Right kidney (tissue), 1 donor: ENCODE results near the gene SSTR3.
A peak's percentile ranks its signal among the peaks of the same experiment; 100 is the strongest.

Experiments
- DNase-seq: peaks from one replicate; pipeline ENCODE4 v3.0.0-alpha.2; 2016

The SSTR3 gene

DNA sequence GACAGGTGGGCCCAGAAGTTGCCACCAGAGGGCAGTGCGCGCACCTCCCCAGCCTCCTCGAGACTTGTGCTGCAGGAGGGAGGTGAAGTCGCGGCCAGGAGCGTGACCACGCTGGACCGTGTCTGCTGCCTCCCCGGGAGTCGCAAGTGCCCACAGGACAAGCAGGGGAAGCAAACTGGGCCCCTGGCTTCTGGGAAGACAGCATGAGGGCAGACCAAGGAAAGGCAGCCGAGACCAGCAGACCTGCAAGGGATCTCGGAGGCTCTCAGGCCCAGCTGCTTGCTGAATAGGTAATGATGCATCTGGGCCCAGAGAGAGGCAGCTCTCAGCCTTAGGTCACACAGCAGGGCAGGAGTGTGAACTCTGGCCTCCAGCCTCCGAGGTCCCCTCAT lies 45.6 kb downstream of the SSTR3 start:
- DNase-seq: peak; percentile 75

DNA sequence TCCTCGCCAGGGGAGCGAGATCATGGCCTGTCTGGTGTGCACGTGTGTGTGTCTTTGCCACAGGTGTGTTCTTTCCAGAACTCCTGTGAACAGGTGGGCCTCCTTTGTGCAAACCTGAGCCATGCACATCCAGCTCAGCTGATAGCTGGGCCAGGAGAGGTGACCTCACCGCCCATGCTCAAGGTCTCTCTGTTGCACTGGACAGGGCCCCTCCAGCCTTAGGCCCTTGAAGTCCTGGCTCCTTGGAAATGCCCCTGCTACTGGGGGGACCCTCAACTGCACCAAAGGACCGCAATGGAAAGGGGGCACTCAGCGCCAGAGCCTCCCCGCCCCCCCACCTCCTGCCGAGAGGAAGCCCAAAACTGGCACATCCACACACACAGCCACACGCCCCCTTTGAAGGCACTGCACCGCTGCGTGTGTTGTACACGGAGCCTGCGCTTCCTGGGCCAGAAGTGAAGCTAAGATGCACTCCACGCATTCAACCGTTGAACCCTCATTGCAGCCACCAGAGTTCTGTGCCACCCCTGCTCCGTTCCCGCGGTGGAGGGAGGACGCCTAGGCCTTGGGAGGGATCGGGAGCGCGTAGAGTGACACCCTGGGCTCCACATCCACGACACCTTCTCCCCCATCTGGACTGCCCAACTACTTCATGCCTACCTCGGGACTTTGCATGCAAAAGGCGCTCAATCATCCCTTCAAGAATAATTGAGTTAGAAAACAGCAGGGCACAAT lies 46.2 kb downstream of the SSTR3 start:
- DNase-seq: no peak

DNA sequence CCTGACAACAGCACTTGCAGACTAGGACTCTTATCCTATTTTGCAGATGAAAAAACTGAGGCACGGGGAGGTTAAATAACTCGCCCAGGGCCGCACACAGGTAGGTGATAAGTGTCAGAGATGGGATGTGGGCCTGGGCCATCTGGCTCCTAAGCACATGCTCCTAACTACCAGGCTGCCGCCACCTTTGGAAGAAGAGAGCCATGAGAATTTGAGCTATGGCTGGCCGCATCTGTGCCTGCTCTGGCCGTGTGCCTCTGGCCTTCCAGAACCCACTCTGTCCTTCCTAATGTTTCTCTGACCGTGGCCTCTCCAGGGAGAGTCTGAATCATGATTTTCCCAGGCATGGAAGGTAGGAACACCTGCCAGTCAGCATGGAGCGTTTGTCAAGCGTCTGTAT lies 47.2 kb downstream of the SSTR3 start:
- no peak for DNase-seq

- DNase-seq: no peak
Observed at GRCh38 chr22:37164505-37164887, 47.8 kb downstream of the SSTR3 start.

DNA sequence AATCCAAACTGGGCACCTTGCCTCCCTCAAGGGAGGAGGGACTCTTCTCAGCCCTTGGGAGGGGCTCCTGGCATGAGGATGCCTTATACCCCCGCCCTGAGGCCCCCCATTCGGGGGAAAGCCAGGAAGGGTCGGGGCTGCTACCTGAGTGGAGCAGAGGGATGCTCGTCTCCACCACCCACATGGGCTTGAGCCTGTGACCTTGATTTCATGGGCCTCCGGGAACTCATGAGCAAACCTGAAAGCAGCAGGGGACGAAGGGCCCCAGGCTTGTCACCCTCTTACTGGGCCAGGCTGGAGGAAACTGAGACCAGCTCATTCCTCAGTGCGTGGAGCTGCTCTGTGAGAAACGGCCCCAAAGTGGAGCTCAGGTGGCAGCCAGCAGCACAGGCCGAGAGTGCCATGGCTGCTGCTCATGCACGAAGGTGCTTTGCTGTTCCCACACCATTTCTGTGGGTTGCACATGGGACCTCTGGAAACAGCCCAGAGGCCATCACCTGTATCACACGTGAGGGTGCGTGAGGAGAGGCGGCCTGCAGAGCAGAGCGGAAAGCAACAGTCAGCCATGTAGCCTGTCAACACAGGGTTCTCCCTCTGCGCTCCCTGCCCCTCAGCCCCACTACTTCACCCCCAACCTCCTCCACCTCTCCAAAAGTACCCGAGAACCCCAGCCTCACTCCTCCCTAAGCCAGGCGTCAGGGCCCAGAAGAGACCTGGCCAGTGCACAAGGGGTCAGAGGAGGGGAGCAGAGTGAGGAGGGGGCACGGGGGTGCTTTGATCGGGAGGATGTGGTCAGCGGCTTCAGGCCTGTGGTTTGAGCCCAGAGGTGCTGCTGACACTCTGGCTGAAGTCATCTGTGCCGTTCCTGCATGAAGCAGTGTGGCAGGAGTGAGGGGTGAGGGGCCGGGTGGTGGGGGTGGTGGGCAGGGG lies 48.4 kb downstream of the SSTR3 start:
- DNase-seq: no peak

DNA sequence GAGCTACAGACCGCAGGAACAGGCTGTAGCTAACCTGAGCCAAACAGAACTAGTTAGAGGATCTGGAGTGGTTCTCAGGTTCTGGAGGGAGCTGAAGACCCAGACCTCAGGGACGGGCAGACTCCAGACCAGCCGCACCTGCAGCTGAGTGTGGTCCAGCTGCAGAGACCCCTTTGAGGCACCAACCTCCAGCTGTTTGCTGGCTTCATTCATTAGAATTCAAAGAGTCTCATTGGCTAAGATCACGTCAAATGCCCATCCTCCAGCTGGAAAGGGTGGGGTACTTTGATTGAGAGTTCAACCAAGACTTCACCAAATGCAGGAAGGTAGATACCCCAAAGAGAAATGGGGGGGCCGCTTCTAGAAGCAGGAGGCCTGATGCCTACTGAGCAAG lies 49.2 kb downstream of the SSTR3 start:
- no peak for DNase-seq

GRCh38 chr22:37162221-37163095 lies 49.8 kb downstream of the SSTR3 start:
- no peak for DNase-seq

DNA sequence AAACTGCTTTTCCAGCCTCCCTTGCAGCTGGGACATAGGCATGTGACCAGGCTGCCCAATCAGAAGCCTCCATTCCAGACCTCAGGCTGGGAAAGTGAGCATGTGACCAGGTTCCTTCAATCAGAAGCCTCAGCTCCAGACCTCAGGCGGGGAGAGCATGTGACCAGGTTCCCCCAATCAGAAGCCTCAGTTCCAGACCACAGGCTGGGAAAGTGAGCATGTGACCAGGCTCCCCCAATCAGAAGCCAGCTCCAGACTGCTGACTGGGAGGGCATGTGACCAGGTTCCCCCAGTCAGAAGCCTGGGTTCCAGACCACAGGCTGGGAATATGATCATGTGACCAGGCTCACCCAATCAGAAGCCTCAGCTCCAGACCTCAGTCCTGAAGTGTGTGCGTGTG lies 50.8 kb downstream of the SSTR3 start:
- DNase-seq: no peak

GRCh38 chr22:37160027-37160426 lies 52.2 kb downstream of the SSTR3 start:
- no peak for DNase-seq

DNA sequence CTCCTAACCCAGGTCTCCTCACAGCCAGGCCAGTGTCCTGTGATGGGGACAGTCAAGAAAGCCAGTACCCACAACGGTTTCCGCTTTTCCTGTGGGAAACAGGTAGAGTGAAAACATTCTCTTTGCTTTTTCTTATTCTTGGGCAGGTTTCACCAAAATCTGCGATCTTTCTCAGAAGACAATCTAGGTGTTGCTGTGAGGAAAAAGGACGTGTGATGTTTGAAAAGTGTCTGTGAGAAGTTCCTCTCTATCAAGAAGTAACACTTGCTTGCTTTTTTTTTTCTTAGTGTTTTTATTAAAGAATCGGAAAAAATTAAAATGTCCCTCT lies 53.4 kb downstream of the SSTR3 start:
- DNase-seq: no peak

DNA sequence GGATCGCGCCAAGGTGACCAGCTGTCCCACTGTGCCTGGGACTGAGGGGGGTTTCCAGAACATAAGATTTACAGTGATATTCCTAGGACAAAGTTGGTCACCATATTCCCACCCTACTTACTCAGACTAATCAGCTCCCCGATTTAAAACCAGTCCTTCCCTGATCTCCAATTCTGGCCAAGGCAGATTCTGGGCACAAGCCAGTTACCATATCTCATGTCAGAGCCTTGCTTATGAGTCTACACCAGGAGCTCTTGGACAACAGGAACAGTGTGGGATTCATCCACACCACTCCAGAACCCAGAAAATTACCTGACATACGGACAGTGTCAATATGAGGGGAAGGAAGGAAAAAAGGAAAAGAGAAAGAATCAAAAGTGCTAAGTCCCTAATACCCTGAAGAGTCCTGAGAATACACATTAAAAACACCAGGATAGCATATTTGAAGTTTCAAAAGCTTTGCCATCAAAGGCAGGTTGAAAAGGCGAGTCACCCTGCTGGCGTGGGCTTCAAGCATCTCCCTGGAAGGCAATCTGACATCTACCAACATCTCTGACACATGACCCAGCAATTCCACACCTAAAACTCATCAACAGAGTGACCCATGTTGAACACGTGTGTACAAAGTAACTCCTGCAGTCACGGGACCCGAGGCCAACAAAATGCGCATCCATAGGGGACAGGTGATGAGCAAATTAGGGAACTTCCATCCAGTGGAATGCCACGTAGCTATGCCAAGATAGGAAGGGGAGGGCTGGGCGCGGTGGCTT lies 54.6 kb downstream of the SSTR3 start:
- DNase-seq: no peak

DNA sequence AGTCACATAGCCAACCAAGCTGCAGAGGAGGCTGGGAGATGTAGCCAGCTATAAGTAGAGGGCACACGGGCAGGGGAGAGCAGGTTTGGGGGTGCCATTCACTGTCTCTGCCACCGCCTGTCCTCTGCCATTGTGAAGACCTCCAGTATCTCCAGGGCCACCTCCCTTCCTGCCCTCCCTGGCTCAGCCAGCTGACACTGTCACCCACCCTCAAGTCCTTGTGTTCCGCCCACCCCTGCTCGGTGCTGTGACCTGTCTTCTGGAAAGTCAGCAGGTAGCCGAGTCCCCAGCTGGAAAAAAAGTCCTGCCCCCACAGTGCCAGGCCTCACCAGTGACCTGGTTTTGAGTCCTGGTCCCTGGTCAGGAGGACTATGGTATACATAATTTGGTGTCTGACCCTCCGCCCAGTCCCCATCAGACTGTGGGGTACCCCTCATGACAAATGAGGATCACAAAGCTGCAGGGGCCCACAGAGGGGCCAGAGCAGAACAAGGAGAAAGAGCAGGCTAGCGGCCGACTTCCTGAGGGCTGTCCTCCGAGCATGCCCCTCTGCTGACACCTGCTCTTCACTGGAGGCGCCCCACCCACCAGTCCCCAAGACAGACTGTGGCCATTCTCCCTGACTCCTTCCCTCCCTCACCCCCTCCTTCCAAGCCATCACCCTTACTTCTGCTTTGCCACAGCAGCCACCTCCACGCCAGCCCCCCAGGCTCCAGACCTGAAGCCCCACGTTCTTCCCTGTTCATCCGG lies 55.4 kb downstream of the SSTR3 start:
- DNase-seq: no peak

- no peak for DNase-seq
Observed at GRCh38 chr22:37155971-37156370, 56.3 kb downstream of the SSTR3 start.

DNA sequence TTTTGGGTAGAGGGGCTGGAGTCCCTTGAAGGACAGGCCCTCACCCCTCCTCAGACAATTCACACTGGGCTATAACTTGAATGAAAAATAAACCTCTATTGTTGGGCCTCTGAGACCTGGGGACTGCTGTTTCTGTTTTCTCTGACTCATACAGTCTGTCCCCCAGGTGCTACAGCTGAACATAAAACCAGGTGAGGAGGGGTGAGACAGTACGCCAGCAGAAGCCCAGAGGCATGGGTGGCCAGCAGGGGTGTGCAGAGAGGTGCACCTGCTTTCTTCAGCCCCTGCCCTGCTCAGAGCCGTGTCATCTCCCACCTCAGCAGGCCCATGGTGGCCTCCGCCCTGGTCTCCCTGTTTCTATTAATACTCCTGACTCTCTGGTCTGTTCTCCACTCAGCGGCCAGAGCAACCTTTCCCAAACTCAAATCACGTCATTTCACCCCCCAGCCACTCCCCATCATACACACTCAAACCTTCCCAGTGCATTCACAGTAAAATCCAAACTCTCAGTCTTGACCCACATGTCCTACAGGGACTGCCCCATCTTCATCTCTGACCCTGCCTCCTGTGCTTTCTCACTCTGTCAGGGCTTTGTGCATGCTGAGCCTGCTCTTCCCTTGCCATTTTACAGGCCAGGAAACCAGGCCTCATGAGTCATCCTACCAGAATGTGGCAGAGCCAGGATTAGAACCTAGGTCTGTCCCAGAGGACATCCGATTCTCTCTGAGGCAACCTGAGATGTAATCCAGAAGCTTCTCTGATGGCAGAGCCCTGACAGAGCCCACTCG lies 57.2 kb downstream of the SSTR3 start:
- DNase-seq: no peak
